NB4 (cell line): ENCODE data around the gene PTPN6.

Source experiments
- MYC ChIP-seq: IDR thresholded peaks from 2 replicates; pipeline ENCODE4 v1.6.1; 2011; ENCODE audit warnings: low read depth, low read length
- POLR2A ChIP-seq: IDR thresholded peaks from 2 replicates; pipeline ENCODE4 v1.6.1; 2011; ENCODE audit warnings: mild to moderate bottlenecking; ENCODE audit not compliant: insufficient read length; ENCODE audit errors: extremely low read depth
- TF ChIP-seq, protein P1 (sequence below): IDR thresholded peaks from one replicate; pipeline ENCODE4 v1.5.1; 2012; ENCODE audit warnings: low read depth, low read length

DNA sequence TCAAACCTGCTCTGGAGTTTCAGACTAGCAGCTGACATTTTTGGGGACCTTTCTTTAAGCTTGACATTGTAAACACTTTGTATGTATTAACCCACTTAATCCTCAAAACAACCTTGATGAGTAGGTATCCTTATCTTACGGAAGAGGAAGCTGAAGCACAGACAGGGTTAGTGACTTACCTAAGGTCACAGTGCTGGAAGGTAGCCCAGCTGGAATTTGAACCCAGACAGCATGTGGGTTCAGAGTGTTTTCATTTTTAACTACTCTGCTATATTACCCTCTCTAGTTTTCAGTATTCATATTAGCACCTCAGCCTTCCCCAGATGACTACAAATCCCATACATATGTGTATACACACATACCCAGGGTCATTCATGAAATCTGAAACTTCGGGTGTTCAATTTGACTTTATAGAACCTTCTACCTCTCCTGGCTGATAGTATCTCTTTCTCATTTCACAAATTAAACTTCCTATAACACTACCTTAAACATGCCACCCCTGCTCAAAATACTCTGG, 53.2 kb downstream of the PTPN6 start:
- TF ChIP-seq, protein P1, sequence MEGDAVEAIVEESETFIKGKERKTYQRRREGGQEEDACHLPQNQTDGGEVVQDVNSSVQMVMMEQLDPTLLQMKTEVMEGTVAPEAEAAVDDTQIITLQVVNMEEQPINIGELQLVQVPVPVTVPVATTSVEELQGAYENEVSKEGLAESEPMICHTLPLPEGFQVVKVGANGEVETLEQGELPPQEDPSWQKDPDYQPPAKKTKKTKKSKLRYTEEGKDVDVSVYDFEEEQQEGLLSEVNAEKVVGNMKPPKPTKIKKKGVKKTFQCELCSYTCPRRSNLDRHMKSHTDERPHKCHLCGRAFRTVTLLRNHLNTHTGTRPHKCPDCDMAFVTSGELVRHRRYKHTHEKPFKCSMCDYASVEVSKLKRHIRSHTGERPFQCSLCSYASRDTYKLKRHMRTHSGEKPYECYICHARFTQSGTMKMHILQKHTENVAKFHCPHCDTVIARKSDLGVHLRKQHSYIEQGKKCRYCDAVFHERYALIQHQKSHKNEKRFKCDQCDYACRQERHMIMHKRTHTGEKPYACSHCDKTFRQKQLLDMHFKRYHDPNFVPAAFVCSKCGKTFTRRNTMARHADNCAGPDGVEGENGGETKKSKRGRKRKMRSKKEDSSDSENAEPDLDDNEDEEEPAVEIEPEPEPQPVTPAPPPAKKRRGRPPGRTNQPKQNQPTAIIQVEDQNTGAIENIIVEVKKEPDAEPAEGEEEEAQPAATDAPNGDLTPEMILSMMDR: no peak
- TF ChIP-seq POLR2A: no peak
- no peak for TF ChIP-seq MYC
